ENCODE data around the gene RAB24. TPM values are rescaled to one million over a fixed set of nuclear protein-coding genes. Genes with fewer than 3 reads are reported as not detected.
"Not testable (repeated sequence)": the region's sequence is repeated elsewhere in the genome, so short reads cannot be mapped to it uniquely, and the experiment has no call there.

Gene RAB24
- total RNA-seq, 4 donors from 2014 or later: 8.2 to 62.0 (median 19.3) TPM

- DNase-seq: no peak
- H3K36me3 ChIP-seq: no peaks in the 10 kb centered on the region
- H3K4me1 ChIP-seq: peaks cover 0 to 6% of the 10 kb centered on the region in 2 donors
- TF ChIP-seq POLR2A (IDR thresholded peaks at IDR 0.05): no peak
- intact Hi-C loops (cut with DNase I; ENCODE audit: low total_unique reads): loop anchor here (10.0 kb wide), 1 partner anchor 193 kb away; no protein-coding TSS in a partner anchor
- no peak overlapping the region for H3K4me3 ChIP-seq
- H3K27me3 ChIP-seq: no peaks in the 10 kb centered on the region
- H3K9me3 ChIP-seq: no peaks in the 10 kb centered on the region
- no peak overlapping the region for H3K27ac ChIP-seq
Observed at GRCh38 chr5:177307544-177308363, 4.2 kb upstream of the RAB24 start.

- H3K36me3 ChIP-seq: no peaks in the 10 kb centered on the region
- no peaks in the 10 kb centered on the region for H3K9me3 ChIP-seq
- no peak for DNase-seq
- TF ChIP-seq CTCF (IDR thresholded peaks at IDR 0.05): no peak
- TF ChIP-seq POLR2A (IDR thresholded peaks at IDR 0.05): no peak
- intact Hi-C loops (cut with DNase I; ENCODE audit: low total_unique reads): loop anchor here (10.0 kb wide), 1 partner anchor 192 kb away; no protein-coding TSS in a partner anchor
- peaks cover 0 to 13% of the 10 kb centered on the region in 2 donors for H3K4me1 ChIP-seq
- H3K27me3 ChIP-seq: no peaks in the 10 kb centered on the region
- no peak overlapping the region for H3K4me3 ChIP-seq
- H3K27ac ChIP-seq: no peak overlapping the region
Observed at GRCh38 chr5:177306674-177307543, 3.4 kb upstream of the RAB24 start.

GRCh38 chr5:177306103-177306640 is 2.7 kb upstream of the RAB24 start:
- not testable (repeated sequence) for DNase-seq, H3K9me3 ChIP-seq, H3K4me3 ChIP-seq, H3K27ac ChIP-seq, H3K36me3 ChIP-seq, H3K27me3 ChIP-seq
- H3K4me1 ChIP-seq: peaks cover 0 to 12% of the 10 kb centered on the region in 2 donors
- intact Hi-C loops (cut with DNase I; ENCODE audit: low total_unique reads): loop anchor here (10.0 kb wide), 1 partner anchor 191 kb away; no protein-coding TSS in a partner anchor

- DNase-seq: no peak
- Histone ChIP-seq H3K4me3 (peak overlapping the region; percentile 67 to 85), H3K9me3 (no peaks in the 10 kb centered on the region), H3K4me1 (peaks cover 0 to 12% of the 10 kb centered on the region in 2 donors), H3K27me3 (no peaks in the 10 kb centered on the region), H3K36me3 (no peaks in the 10 kb centered on the region), H3K27ac (peak overlapping the region; percentile 66 to 79)
- intact Hi-C loops (cut with DNase I; ENCODE audit: low total_unique reads): loop anchor here (10.0 kb wide), 1 partner anchor 190 kb away; no protein-coding TSS in a partner anchor
- TF ChIP-seq POLR2A (IDR thresholded peaks at IDR 0.05) (no peak), CTCF (IDR thresholded peaks at IDR 0.05) (no peak)
Observed at GRCh38 chr5:177304392-177305119, 1.0 kb upstream of the RAB24 start.

DNA sequence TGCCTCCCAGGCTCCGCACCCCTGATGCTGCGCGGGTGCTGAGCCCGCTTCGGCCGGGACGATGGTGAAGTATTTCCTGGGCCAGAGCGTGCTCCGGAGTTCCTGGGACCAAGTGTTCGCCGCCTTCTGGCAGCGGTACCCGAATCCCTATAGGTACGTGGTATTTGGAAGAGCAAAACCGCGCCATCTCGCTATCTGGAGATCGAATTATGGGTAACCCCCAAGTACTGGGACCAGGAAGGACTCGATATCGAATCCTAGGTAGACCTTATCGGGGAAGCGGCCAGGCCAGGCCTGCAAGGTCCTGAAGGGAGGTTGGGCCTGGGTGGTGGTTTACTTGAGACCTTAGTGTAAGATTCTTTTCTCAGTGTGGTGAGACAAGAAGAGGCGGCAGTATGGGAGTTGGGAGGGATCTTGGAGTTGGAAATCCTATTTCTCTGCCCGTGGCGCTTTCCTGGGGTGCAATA is 439 bp upstream of the RAB24 start:
- Histone ChIP-seq H3K4me1 (peaks cover 0 to 12% of the 10 kb centered on the region in 2 donors), H3K27me3 (no peaks in the 10 kb centered on the region), H3K27ac (peak overlapping the region; percentile 66 to 79), H3K36me3 (no peaks in the 10 kb centered on the region), H3K9me3 (no peaks in the 10 kb centered on the region), H3K4me3 (peak overlapping the region; percentile 67 to 85)
- no peak for TF ChIP-seq POLR2A (IDR thresholded peaks at IDR 0.05)
- TF ChIP-seq CTCF (IDR thresholded peaks at IDR 0.05): no peak
- no peak for DNase-seq
- intact Hi-C loops (cut with DNase I; ENCODE audit: low total_unique reads): loop anchor here (10.0 kb wide), 1 partner anchor 189 kb away; no protein-coding TSS in a partner anchor
